22Rv1 (cell line): Measurements from ENCODE around the gene PTBP2.

Source experiments
- CTCF ChIP-seq: fragments of 450-650 bp; IDR thresholded peaks from 2 replicates; pipeline ENCODE4 v1.5.1; 2017; ENCODE audit warnings: mild to moderate bottlenecking
- ZFX ChIP-seq: fragments of 450-650 bp; IDR thresholded peaks from 2 replicates; pipeline ENCODE4 v1.6.1; 2017; ENCODE audit warnings: antibody characterized with exemption, borderline replicate concordance

- no peak for TF ChIP-seq CTCF
- no peak for TF ChIP-seq ZFX
Measured at GRCh38 chr1:96730574-96731298, 9.2 kb downstream of the PTBP2 start.
